Erythroblast (primary cell): ENCODE data around the gene KIAA1671.
A peak's percentile ranks its signal among the peaks of the same experiment; 100 is the strongest.
"Not testable (repeated sequence)": the region's sequence is repeated elsewhere in the genome, so short reads cannot be mapped to it uniquely, and the experiment has no call there.

Experiments
- DNase-seq, 2 experiments: peaks; one replicate each; lab custom pipeline; 2025; lab: John Stamatoyannopoulos, UW
- GATA1 ChIP-seq: IDR thresholded peaks from 2 replicates; pipeline ENCODE4 v1.6.1; 2011; ENCODE audit warnings: low read depth, mild to moderate bottlenecking, control low read depth, low read length, moderate library complexity
- POLR2A ChIP-seq: IDR thresholded peaks from 2 replicates; pipeline ENCODE4 v1.6.1; 2011; ENCODE audit warnings: mild to moderate bottlenecking, low read length

The KIAA1671 gene

DNA sequence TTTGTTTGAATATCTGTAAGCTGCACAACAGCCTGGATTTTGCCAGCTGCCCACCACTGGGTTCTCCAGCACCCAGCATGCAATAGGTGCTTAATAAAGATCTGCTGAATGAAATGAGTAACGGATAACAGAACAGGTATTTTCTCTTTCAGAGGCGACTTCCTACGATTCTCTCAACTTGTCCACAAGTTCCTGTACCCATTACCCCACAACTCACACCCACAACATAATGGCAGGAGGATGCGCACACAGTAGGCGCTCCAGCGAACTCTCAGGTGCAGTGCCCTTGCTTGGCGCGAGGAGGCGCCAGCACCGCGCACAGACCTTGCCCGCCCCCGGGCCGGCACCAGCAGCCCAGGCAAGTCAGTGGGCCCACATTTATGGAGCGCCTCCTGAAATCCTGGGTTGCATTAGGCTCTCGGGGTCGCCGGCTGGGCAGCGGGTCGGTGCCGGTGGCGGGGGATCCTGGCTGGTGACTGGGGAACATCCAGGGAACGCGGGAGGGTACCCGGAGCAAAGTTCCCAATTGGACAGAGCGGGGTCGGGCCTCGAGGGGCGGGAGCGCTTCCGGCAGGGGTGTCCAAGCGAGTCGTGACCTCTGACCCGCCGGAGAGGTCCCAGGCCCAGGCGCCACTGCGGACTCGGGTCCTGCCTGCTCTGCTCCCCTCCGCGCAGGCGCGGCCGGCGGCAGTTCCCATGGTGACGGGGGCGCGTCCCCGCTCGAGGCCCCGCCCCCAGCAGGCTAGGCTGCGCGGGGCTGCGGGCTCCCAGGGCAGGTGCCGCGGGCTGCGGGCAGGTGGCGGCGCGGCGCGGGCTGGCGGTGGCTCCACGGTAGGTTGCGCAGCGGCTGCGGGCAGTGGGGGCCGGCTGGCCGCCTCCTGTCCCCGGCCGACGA lies at the start of gene KIAA1671:
Gene KIAA1671 (plus strand): TSS at position 775 of the 895 bp plus-strand sequence. CDS start 75,284 bp downstream, outside the sequence.
- TF ChIP-seq POLR2A (no peak), GATA1 (no peak)
- DNase-seq = peak; percentile 77 to 85

DNA sequence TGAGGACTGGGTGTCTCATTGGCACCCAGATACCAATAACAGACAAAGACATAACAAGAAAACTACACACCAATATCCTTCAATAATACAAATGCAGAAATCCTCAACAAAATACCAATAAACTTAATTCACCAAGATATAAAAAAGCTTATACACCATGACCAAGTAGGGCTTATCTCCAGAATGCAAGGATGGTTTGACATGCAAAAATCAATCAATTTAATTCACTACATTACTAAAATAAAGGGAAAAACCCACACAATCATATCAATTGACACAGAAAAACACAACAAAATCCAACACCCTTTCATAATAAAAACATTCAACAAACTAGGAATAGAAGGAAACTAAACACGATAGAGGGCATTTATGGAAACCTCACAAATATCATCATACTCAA lies 46.6 kb upstream of the KIAA1671 start:
- DNase-seq = no peak
- no peak for TF ChIP-seq GATA1
- TF ChIP-seq POLR2A = no peak

DNA sequence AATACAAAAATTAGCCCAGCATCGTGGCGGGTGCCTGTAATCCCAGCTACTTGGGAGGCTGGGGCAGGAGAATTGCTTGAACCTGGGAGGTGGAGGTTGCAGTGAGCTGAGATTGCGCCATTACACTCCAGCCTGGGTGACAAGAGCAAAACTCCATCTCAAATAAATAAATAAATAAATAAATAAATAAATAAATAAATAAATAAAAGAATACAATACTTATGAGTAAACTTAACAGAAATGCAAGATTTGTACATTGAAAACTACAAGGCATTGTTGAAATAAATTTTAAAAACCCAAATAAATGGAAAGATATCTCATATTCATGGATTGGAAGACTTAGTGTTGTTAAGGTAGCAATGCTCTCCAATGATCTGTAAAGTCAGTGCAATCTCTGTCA lies 45.4 kb upstream of the KIAA1671 start:
- DNase-seq = not testable (repeated sequence)

DNA sequence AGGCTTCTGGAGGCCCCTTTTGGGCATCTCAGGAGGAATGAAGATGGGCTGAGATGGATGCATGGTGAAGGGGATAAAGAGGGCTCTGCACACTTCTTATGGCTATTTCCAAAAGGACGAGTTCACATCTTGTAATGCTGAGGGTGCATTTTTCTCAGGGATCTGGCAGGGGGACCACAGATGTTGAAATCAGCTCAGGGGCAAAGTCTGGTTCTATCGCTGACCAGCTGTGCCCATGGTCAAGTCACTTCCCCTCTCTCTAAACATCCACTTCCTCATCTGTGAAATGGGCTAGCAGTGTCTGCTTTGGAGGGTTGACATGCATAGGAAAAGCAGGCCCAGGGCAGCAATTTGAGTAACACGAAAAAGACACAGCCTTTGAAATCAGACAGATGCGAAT lies 32.5 kb upstream of the KIAA1671 start:
- DNase-seq = no peak
- TF ChIP-seq POLR2A = no peak
- TF ChIP-seq GATA1 = no peak

DNA sequence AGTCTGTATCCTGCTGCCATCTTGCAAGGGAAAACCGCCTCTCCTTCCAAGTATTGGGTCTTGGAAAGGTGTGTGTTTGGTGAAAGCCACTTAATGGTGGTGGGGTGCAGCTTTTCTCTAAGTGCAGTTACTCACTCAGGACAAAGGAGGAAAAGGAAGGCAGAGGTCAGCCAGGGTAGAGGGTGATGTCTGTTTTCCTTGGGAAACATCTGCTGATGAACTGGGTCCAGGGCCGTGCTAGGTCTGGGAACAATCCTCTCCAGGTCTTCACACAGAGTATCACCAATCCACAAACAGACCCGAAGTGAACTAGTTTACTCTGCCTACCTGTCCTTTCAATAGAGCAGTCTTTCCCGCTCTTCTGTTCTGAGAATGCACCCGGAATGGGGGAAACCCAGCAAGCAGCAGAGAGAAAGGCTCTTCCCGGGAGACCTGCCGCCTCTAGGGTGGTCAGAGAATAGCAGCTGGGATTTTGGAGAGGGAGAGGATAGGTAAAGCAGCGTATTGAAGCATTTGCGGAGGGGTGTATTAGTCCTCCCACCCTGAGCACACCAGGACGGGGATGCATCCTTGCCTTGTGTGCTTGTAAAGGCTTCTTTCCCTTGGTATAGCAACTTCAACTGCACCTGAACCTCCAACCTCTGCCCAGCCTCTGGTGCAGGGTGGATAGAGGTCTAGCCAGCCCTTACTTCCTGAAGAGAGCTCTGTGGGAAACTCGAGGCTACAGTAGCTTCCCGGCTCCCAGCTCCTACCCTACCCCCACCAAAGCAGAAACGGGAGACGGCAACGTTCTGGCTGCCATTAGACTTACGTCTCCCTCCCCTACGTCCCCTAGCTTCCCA lies 26.7 kb upstream of the KIAA1671 start:
- no peak for DNase-seq
- TF ChIP-seq POLR2A (no peak), GATA1 (no peak)

DNA sequence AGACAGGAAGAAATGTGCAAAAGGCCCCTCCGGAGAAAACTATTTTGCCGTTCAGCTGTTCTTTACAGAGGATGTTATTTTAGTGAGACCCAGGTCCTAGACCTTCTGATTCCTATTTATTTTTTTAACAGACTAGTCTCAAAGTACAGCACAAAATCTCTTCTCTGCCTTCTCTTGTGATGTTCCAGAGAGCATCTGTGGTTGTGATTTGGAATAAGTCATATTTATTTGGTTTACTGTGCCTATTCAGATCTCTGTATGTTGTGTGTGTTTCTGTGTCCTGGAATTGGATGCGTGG lies 26.1 kb upstream of the KIAA1671 start:
- TF ChIP-seq GATA1 = no peak
- no peak for TF ChIP-seq POLR2A
- DNase-seq = no peak

DNA sequence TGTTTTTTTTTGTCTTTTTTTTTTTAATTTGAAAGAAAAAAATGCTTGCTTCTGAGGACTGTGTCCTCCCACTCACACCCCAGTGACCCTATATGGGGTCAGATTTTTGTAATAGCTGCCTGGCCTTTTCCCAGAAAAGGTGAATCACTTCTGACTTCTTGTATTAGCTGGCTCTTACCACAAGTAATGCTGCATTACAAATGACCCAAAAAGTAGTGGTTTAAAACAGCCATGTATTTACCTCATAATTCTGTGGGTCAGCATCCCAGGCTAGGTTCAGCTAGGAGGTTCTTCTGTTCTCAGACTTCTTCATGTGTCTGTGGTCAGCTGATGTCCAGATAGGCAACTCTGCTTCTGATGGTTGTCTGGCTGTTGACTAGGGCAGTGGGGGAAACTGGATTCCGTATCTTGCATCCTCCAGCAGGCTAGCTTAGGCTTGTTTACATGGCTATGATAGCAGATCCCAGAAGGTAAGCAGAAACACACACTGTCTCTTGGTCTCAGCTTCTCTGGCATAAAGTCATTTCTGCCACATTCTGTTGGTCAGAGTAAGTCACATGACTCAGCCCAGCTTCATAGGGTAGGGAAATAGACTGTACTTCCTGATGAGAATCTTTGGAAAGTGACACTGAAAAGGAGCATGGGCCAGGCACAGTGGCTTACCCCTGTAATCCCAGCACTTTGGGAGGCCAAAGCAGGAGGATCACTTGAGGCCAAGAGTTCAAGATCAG lies 25.5 kb upstream of the KIAA1671 start:
- DNase-seq = no peak
- TF ChIP-seq POLR2A (no peak), GATA1 (no peak)

DNA sequence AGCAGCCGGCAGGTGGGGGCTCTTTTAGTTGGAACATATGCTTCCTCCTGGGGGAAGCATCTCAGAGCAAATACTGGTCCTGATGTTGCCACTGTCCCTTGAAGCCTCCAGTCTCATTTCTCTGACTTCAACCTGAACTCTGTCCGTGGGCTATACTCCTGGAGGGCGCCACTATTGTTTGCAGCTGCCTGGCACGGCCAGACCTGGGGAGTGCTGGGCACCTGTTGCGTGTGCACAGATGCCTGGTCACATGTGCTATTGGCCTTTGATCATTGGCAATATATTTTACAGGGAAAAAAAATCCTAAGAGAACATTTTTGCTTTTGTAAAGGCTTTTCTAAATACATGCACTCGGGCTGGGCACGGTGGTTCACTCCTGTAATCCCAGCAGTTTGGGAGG lies 24.2 kb upstream of the KIAA1671 start:
- TF ChIP-seq GATA1 (no peak), POLR2A (no peak)
- DNase-seq = no peak

DNA sequence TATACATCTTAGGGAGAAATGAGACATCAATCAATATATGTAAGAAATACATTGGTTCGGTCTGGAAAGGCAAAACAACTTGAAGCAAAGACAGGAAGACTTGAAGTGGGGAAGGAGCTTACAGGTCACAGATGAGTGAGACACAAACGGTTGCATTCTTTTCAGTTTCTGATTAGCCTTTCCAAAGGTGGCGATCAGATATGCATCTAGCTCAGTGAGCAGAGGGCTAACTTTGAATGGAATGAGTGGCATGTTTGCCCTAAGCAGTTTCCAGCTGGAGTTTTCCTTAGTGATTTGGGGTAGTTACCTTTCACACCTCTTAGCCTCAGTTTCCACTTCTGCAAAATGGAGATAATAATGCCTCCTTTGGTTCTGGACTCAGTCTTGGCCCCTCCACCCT lies 21.8 kb upstream of the KIAA1671 start:
- TF ChIP-seq POLR2A = no peak
- TF ChIP-seq GATA1 = no peak
- DNase-seq = no peak

DNA sequence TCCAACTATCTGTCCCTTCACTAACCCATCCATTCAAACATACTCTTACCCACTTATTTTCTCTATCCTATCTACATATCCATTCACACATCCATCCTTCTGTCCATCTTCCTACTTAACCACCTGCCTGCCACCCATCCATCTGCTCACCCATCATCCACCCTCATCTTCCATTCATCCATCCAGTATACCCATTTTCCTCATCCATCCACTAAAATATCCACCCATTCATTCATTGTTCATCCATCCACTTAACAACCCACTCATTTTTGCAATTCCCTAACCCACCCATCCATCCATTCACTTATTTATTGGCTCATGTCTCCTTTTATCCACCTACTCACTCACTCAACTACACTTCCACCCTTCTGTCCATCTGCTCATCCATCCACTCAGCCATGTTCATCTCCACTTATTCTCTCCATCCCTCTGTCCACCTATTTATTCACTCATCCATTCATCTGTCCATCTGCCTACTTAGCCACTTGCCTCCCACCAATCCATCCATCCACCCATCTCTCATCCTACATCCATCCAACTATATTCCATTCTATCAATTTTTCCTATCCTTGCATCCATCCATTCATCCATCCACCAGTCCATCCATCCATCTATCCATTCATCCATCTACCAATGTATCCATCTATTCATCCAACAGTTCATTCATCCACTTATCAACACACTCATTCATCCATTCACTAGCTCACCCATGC lies 16.6 kb upstream of the KIAA1671 start:
- no peak for DNase-seq
- no peak for TF ChIP-seq POLR2A
- TF ChIP-seq GATA1 = no peak

DNA sequence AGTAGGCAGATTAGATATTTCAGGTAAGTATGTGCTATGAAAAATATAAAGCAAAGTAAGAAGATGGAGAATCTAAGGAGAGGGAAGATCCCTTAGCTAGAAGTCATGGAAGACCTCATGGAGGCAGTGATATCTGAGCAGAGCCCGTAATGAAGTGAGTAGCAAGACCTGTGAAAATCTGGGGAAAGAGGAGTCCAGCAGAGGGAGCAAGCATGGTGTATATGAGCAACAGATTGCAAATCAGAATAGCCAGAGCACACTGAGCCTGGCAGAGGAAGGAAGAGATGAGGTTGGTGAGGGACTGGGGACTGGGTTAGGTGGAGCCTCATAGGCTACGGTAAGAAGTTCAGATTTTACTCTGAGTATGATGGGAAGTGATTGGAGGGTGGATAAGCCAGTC lies 15.4 kb upstream of the KIAA1671 start:
- no peak for DNase-seq
- no peak for TF ChIP-seq GATA1
- TF ChIP-seq POLR2A = no peak

DNA sequence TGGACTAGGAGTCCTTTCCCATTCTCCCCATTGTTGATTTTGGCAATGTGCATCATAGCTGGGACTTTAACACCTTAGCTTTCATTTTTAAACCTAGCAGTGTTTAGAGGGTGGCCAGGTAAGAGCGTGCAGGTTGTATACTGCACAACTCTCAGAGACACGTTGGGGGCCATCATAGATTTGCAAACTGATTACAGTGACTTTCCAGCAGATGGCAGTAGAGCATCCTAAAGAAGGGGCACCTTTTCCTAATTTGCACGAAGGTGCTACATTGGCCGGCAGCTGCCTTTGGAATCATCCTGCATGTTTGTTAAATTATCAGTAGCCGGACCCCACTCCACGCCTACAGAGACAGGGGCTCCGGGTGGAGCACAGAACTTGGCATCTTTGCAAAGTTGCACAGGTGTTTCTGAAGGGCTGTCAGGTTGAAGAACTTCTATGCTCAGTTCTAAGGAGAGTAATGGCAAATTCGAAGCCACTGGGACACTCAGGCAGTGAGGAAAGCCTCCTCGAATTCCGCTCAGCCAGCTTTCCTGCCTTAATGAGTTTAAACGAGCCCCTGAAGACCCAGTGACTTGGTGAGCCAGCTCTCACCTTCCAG lies 13.7 kb upstream of the KIAA1671 start:
- peak; percentile 32 to 60 for DNase-seq
- TF ChIP-seq GATA1 (no peak), POLR2A (no peak)

DNA sequence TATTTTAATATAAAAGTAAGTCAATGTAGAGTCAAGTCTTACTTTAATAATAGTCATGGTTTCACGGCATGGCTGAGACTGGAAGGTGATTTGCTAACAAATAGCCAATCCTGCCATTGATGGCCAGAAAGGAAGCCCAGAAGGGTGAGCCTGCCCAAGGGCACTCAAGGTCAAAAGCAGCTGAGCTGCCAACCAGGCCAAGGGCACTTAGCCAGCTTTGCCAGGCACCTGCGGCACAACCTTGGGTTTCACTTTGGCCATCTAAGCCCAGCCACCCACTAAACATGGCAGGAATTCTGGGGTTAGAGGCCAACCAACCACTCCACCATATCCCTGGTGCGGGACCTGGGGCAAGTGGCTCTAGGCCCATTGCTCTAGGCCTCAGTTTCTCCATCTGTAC lies 10.2 kb upstream of the KIAA1671 start:
- TF ChIP-seq GATA1 (no peak), POLR2A (no peak)
- no peak for DNase-seq
